Fibroblast of pulmonary artery (primary cell): ENCODE data around the gene NEU1.
"Not testable (repeated sequence)": the region's sequence is repeated elsewhere in the genome, so short reads cannot be mapped to it uniquely, and the experiment has no call there.

Experiments used
- DNase-seq: peaks from one replicate; pipeline ENCODE4 v3.0.0-alpha.2; 2010; ENCODE audit warnings: low read depth
- H3K4me3 ChIP-seq: replicated peaks from 2 replicates; pipeline ENCODE4 v1.5.1; 2011; ENCODE audit warnings: low read depth, mild to moderate bottlenecking, control low read depth, low read length, moderate library complexity
- CTCF ChIP-seq: IDR thresholded peaks from 2 replicates; pipeline ENCODE4 v1.5.1; 2011; ENCODE audit warnings: mild to moderate bottlenecking, control low read depth, low read length, inconsistent platforms; ENCODE audit errors: missing control alignments

Gene NEU1

GRCh38 chr6:31850765-31851484, 11.7 kb downstream of the NEU1 start:
- DNase-seq = no peak
- H3K4me3 ChIP-seq = no peak overlapping the region
- no peak for TF ChIP-seq CTCF

GRCh38 chr6:31847276-31847978, 15.2 kb downstream of the NEU1 start:
- no peak for TF ChIP-seq CTCF
- H3K4me3 ChIP-seq = no peak overlapping the region
- DNase-seq = no peak

- DNase-seq = no peak
- no peak for TF ChIP-seq CTCF
- H3K4me3 ChIP-seq = no peak overlapping the region
These were observed 18.1 kb downstream of the NEU1 start for GRCh38 chr6:31844507-31844906.

- DNase-seq = no peak
- H3K4me3 ChIP-seq = no peak overlapping the region
- TF ChIP-seq CTCF = no peak
These were observed 20.6 kb downstream of the NEU1 start for GRCh38 chr6:31842053-31842452.

GRCh38 chr6:31839779-31840126, 22.9 kb downstream of the NEU1 start:
- H3K4me3 ChIP-seq, DNase-seq: not testable (repeated sequence)

GRCh38 chr6:31838968-31839367, 23.7 kb downstream of the NEU1 start:
- no peak for DNase-seq
- H3K4me3 ChIP-seq = no peak overlapping the region
- no peak for TF ChIP-seq CTCF

- peak overlapping the region; percentile 80 for H3K4me3 ChIP-seq
- DNase-seq = not testable (repeated sequence)
These were observed 24.5 kb downstream of the NEU1 start for GRCh38 chr6:31838114-31838553.
